SU-DHL-6 (cell line): ENCODE measurements around the gene RPS6KA1.

Experiments used
- CTCF ChIP-seq: fragments of 200-600 bp; sonication (generic); IDR thresholded peaks from one replicate; pipeline ENCODE4 v1.5.1; 2017; ENCODE audit warnings: antibody characterized with exemption, mild to moderate bottlenecking, low read length, moderate library complexity; ENCODE audit not compliant: insufficient read depth, poor library complexity, severe bottlenecking
- EZH2phosphoT487 ChIP-seq: fragments of 200-600 bp; sonication (generic), shearing (Covaris generic); conservative IDR thresholded peaks from 2 replicates; pipeline ENCODE4 v1.6.1; 2018; ENCODE audit warnings: mild to moderate bottlenecking, antibody characterized with exemption, low read length, moderate library complexity, mixed read lengths

- no peak for TF ChIP-seq CTCF
- no peak for TF ChIP-seq EZH2phosphoT487
Measured at GRCh38 chr1:26530410-26530894, 891 bp downstream of the RPS6KA1 start.
